AG04450 (cell line): Measurements from ENCODE around the gene B4GALT2. TPM values are rescaled to one million over a fixed set of nuclear protein-coding genes. Genes with fewer than 3 reads are reported as not detected.

Experiments used
- CTCF ChIA-PET: fragments of 300-600, 350-600 bp; formaldehyde crosslinking; extraction: SDS; loops from one replicate; lab custom pipeline; 2022; ENCODE audit warnings: antibody characterized with exemption, inconsistent platforms; lab: Charles Lee
- POLR2A ChIA-PET: fragments of 350-600 bp; formaldehyde crosslinking; extraction: SDS; loops from one replicate; lab custom pipeline; 2021; ENCODE audit warnings: antibody characterized with exemption, inconsistent platforms; lab: Yijun Ruan, JAX
- DNase-seq: peaks from one replicate; pipeline ENCODE4 v3.0.0-alpha.2; 2011; ENCODE audit warnings: low read depth, low spot score
- H3K27ac ChIP-seq: one replicate; pipeline ENCODE4 v1.5.1; 2012; ENCODE audit warnings: low read depth, low read length, control low read depth
- H3K27me3 ChIP-seq: one replicate; pipeline ENCODE4 v1.6.0; 2012; ENCODE audit warnings: low read length; ENCODE audit not compliant: control insufficient read depth, insufficient read depth
- H3K4me3 ChIP-seq: 2 replicates; pipeline ENCODE4 v1.5.1; 2011; ENCODE audit warnings: mild to moderate bottlenecking, low read depth, low read length, control low read depth
- H3K9me3 ChIP-seq: 2 replicates; pipeline ENCODE4 v1.5.1; 2012; ENCODE audit warnings: low read length; ENCODE audit not compliant: control insufficient read depth, insufficient read depth
- CTCF ChIP-seq: IDR thresholded peaks from 2 replicates; pipeline ENCODE4 v1.5.1; 2011; ENCODE audit warnings: low read depth, low read length, control low read depth, inconsistent platforms
- polyA plus RNA-seq: library from polyadenylated mRNA; depleted of rRNA; stranded (reverse); fragments of >200 nt; gene quantifications from 2 replicates; pipeline ENCODE4 v1.2.3, GENCODE V29; 2011

Gene B4GALT2
- polyA plus RNA-seq, 1 experiment, result 39.0 TPM

GRCh38 chr1:43994794-43995790 lies 16.1 kb downstream of the B4GALT2 start:
- no peaks in the 10 kb centered on the region for H3K9me3 ChIP-seq
- H3K4me3 ChIP-seq, result no peak overlapping the region
- ChIA-PET POLR2A (interaction anchor here (0.6 kb wide), 2 partner anchors 10 to 49 kb away, joined by 3 to 5 read pairs; no protein-coding TSS in a partner anchor), CTCF (interaction anchor here (1.4 to 1.8 kb wide), 2 partner anchors 10 to 52 kb away, joined by 4 to 9 read pairs; no protein-coding TSS in a partner anchor)
- H3K27me3 ChIP-seq, result no peaks in the 10 kb centered on the region
- H3K27ac ChIP-seq, result no peak overlapping the region
- no peak for DNase-seq
- peak; percentile 39 for TF ChIP-seq CTCF

DNA sequence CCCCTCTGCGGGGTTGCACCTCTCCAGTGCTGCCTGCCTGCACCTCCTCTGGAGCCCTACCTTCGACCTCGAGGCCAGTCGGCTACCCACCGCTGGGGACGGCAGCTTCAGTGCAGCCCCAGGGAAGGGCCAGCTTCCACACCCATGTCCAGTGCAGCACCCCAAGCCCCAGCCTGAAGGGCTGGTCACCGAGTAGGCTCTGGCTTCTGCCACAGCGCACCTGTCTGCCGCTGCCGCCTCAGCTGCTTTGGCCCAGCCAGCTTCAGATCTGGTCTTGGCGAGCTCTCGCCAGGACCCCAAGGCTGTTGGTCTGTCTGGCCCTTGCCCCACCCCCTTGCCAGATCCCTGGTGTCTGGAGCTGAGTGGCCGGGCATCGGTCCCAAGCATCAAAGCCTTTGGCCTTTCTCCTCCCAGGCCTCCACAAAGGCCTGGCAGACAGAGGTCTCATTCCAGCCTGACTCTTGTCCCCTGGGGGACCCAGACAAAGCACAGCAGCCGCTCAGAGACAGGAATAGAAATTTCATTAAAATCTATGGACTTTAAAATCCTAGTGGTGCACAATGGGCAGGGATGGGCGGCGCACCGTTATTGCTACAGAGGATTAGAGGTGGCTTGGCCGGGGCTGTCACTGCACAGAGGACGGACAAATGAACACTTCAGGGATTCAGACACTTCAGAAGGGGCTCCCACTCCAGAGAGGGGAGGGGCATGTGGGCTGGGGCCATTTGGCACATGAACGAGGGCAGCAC lies 17.1 kb downstream of the B4GALT2 start:
- no peak for TF ChIP-seq CTCF
- no peak overlapping the region for H3K4me3 ChIP-seq
- no peak overlapping the region for H3K27ac ChIP-seq
- H3K9me3 ChIP-seq, result no peaks in the 10 kb centered on the region
- no peaks in the 10 kb centered on the region for H3K27me3 ChIP-seq
- DNase-seq, result no peak
- CTCF ChIA-PET, result interaction anchor here (1.4 to 1.8 kb wide), 2 partner anchors 9 to 51 kb away, joined by 4 to 9 read pairs; no protein-coding TSS in a partner anchor
- POLR2A ChIA-PET, result no interaction called here

DNA sequence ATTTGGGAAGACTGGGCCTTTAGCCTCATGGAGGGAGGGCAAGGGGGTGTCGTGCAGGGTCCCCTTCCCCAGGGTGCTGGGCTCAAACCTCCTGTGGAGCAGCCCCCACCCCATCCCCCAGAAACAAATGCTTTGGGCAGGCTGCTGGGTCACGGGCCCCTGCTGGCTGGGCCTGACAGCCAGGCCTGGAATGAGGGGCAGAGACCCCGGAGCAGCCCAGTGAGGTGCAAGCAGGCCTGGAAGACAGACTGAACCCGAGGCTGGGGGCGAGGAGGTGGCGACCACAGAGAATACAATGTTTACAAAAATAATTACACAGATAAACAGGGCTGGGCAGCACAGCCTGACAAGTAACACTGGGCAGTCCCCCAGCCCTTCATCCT lies 17.7 kb downstream of the B4GALT2 start:
- POLR2A ChIA-PET, result no interaction called here
- TF ChIP-seq CTCF, result no peak
- CTCF ChIA-PET, result interaction anchor here (1.8 kb wide), 1 partner anchor 51 kb away, joined by 9 read pairs; no protein-coding TSS in a partner anchor

DNA sequence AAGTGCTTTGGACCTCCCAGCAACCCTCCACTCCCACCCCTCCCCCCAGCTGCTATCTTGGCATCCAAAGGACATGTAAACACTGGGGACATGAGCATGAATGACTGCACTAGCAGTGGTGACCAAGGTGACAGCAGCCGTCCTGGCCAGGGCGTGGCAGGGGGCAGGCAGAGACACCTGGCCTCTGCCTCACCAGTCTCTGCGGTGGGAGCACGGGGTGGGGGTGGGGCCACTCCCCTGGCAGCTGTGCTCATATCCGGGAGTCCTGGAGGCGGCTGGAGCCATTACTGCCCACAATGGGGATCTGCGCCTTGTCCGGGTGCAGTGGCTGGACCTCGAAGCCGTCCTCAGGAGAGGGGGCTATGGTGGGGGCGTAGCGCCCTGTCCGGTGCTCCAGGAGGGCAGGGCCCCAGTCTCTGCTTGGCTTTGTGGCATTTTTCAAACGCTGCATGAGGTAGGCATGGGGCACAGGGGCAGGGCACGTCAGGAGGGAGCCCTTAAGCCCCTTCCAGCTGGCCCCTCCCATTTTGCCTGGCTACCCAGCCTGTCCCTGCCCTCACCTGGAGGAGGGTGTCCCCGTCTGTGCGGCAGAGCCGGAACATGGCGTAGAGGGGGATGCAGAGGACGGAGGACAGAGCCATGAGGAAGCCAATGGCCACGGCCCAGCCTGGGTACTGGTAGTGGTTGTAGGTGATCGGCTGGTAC lies 18.4 kb downstream of the B4GALT2 start:
- DNase-seq, result no peak
- ChIA-PET CTCF (no interaction called here), POLR2A (no interaction called here)
- Histone ChIP-seq H3K9me3 (no peaks in the 10 kb centered on the region), H3K27me3 (no peaks in the 10 kb centered on the region), H3K27ac (no peak overlapping the region), H3K4me3 (no peak overlapping the region)
- TF ChIP-seq CTCF, result no peak

More for the DNA sequence above, 17.7 kb downstream of the B4GALT2 start:
- DNase-seq, result no peak
- Histone ChIP-seq H3K27me3 (no peaks in the 10 kb centered on the region), H3K9me3 (no peaks in the 10 kb centered on the region), H3K4me3 (no peak overlapping the region), H3K27ac (no peak overlapping the region)
